K562 (cell line): ENCODE measurements around the gene RHOF. TPM values are rescaled to one million over a fixed set of nuclear protein-coding genes. Genes with fewer than 3 reads are reported as not detected.

Source experiments
- CAMTA2 ChIP-seq: fragments of 250-450 bp; sonication (Bioruptor Pico); conservative IDR thresholded peaks from 2 replicates; pipeline ENCODE4 v1.5.1; 2022
- CBFB ChIP-seq: sonication (generic); formaldehyde crosslinking; IDR thresholded peaks from 2 replicates; pipeline ENCODE4 v1.4.0; 2020; ENCODE audit warnings: mild to moderate bottlenecking, missing genetic modification reagents
- FOXM1 ChIP-seq, 2 experiments: fragments of 450-650 bp in 1 of 2; sonication (generic) in 1 of 2; formaldehyde crosslinking in 1 of 2; IDR thresholded peaks; 2 replicates each; pipeline versions ENCODE4 v1.6.1 to v1.9.0; 2017 to 2022; ENCODE audit warnings: low read depth in 2 of 2, mild to moderate bottlenecking in 2 of 2, missing genetic modification reagents in 1 of 2, moderate library complexity in 1 of 2
- FOXP1 ChIP-seq: sonication (generic); formaldehyde crosslinking; IDR thresholded peaks from 2 replicates; pipeline ENCODE4 v1.8.0; 2022; ENCODE audit warnings: mild to moderate bottlenecking, missing genetic modification reagents
- HDAC8 ChIP-seq: fragments of 450-650 bp; IDR thresholded peaks from 2 replicates; pipeline ENCODE4 v1.6.1; 2016; ENCODE audit warnings: mild to moderate bottlenecking, missing genetic modification characterization, moderate library complexity, missing compliant biosample characterization
- NFIX ChIP-seq: fragments of 250-450 bp; sonication (Bioruptor Pico); IDR thresholded peaks from 2 replicates; pipeline ENCODE4 v1.4.0; 2020; ENCODE audit warnings: low read depth, mild to moderate bottlenecking, moderate library complexity
- TCFL5 ChIP-seq: fragments of 250-450 bp; sonication (Bioruptor Pico); conservative IDR thresholded peaks from 2 replicates; pipeline ENCODE4 v1.6.1; 2021; ENCODE audit warnings: mild to moderate bottlenecking, moderate library complexity, matching md5 sums
- ZBTB40 ChIP-seq, 2 experiments: fragments of 450-650 bp in 1 of 2; sonication (generic) in 1 of 2; formaldehyde crosslinking in 1 of 2; IDR thresholded peaks; 2 replicates each; pipeline versions ENCODE4 v1.7.1 to v1.9.0; 2016 to 2022; ENCODE audit warnings: inconsistent platforms in 1 of 2, mild to moderate bottlenecking in 1 of 2, missing genetic modification reagents in 1 of 2
- polyA plus RNA-seq, 8 experiments: library from polyadenylated mRNA; depleted of rRNA in 4 of 8; stranded (reverse) in 5 of 8; unstranded in 3 of 8; fragments of >200 nt; fragmentation: Nextera tagmentation in 2 of 8; fragmentation: Illumina TruSeq in 1 of 8; extraction: Ambion mirVana in 2 of 8; extraction: Trizol in 1 of 8; gene quantifications; 2 replicates each; pipeline versions ENCODE4 v1.2.1 to v1.2.3, GENCODE V29; 2011 to 2014; ENCODE audit warnings: inconsistent platforms in 1 of 8, missing spikeins in 1 of 8
- total RNA-seq, 7 experiments: library from RNA; depleted of rRNA in 6 of 7; stranded (reverse); fragments of >200 nt in 6 of 7; fragmentation: Illumina TruSeq in 2 of 7; extraction: Trizol in 2 of 7; gene quantifications; 2 replicates each; pipeline versions ENCODE4 v1.2.1 to v1.2.3, GENCODE V29; 2011 to 2021; ENCODE audit warnings: low replicate concordance in 1 of 7
- TF ChIP-seq, protein P1 (sequence below): sonication (generic); formaldehyde crosslinking; IDR thresholded peaks from 2 replicates; pipeline ENCODE4 v1.8.0; 2022; ENCODE audit warnings: mild to moderate bottlenecking, missing genetic modification reagents
- TF ChIP-seq, protein P2 (sequence below): IDR thresholded peaks from 2 replicates; pipeline ENCODE4 v1.6.1; 2016; ENCODE audit warnings: missing genetic modification characterization, missing compliant biosample characterization

RHOF gene
- total and polyA plus RNA-seq, 9 of the 15 experiments (the other 6 are each of a cell fraction or from before 2014, with no cell fraction given), result 0.13 to 10.1 (median 4.0) TPM

GRCh38 chr12:121796855-121797751 lies 3.6 kb upstream of the RHOF start (continued):
- TF ChIP-seq CBFB (CRISPR knock-in tag) (no peak), FOXP1 (CRISPR knock-in tag) (no peak), CAMTA2 (CRISPR knock-in tag) (no peak), NFIX (no peak), TCFL5 (CRISPR knock-in tag) (no peak), ZBTB40 (IDR thresholded peaks at IDR 0.05) (peak; percentile 88), ZBTB40 (CRISPR knock-in tag; IDR thresholded peaks at IDR 0.05) (no peak), FOXM1 (IDR thresholded peaks at IDR 0.05; ENCODE audit: low read depth) (no peak), FOXM1 (CRISPR knock-in tag; IDR thresholded peaks at IDR 0.05; ENCODE audit: low read depth) (no peak), HDAC8 (tag) (no peak)
- TF ChIP-seq, protein P1, sequence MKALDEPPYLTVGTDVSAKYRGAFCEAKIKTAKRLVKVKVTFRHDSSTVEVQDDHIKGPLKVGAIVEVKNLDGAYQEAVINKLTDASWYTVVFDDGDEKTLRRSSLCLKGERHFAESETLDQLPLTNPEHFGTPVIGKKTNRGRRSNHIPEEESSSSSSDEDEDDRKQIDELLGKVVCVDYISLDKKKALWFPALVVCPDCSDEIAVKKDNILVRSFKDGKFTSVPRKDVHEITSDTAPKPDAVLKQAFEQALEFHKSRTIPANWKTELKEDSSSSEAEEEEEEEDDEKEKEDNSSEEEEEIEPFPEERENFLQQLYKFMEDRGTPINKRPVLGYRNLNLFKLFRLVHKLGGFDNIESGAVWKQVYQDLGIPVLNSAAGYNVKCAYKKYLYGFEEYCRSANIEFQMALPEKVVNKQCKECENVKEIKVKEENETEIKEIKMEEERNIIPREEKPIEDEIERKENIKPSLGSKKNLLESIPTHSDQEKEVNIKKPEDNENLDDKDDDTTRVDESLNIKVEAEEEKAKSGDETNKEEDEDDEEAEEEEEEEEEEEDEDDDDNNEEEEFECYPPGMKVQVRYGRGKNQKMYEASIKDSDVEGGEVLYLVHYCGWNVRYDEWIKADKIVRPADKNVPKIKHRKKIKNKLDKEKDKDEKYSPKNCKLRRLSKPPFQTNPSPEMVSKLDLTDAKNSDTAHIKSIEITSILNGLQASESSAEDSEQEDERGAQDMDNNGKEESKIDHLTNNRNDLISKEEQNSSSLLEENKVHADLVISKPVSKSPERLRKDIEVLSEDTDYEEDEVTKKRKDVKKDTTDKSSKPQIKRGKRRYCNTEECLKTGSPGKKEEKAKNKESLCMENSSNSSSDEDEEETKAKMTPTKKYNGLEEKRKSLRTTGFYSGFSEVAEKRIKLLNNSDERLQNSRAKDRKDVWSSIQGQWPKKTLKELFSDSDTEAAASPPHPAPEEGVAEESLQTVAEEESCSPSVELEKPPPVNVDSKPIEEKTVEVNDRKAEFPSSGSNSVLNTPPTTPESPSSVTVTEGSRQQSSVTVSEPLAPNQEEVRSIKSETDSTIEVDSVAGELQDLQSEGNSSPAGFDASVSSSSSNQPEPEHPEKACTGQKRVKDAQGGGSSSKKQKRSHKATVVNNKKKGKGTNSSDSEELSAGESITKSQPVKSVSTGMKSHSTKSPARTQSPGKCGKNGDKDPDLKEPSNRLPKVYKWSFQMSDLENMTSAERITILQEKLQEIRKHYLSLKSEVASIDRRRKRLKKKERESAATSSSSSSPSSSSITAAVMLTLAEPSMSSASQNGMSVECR, result peak; percentile 82
- TF ChIP-seq, protein P2, sequence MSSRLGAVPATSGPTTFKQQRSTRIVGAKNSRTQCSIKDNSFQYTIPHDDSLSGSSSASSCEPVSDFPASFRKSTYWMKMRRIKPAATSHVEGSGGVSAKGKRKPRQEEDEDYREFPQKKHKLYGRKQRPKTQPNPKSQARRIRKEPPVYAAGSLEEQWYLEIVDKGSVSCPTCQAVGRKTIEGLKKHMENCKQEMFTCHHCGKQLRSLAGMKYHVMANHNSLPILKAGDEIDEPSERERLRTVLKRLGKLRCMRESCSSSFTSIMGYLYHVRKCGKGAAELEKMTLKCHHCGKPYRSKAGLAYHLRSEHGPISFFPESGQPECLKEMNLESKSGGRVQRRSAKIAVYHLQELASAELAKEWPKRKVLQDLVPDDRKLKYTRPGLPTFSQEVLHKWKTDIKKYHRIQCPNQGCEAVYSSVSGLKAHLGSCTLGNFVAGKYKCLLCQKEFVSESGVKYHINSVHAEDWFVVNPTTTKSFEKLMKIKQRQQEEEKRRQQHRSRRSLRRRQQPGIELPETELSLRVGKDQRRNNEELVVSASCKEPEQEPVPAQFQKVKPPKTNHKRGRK (tag), result no peak
